Dermis blood vessel endothelial cell (primary cell): Measurements from ENCODE around the gene TMEM147. TPM values are rescaled to one million over a fixed set of nuclear protein-coding genes. Genes with fewer than 3 reads are reported as not detected.

Source experiments
- DNase-seq: peaks from one replicate; pipeline ENCODE4 v3.0.0; 2010
- total RNA-seq: library from RNA; depleted of rRNA; stranded (reverse); fragments of >200 nt; gene quantifications from 2 replicates; pipeline ENCODE4 v1.2.3, GENCODE V29; 2014

TMEM147 gene
- 57.4 and 68.8 TPM in 2 replicates for total RNA-seq

- DNase-seq = peak; percentile 86
These were observed at the start of gene TMEM147 for GRCh38 chr19:35545001-35545854. TSS of gene TMEM147 (plus strand) at chr19:35545626. CDS start at chr19:35545740, 114 bp downstream.

GRCh38 chr19:35497406-35497805 lies 48.0 kb upstream of the TMEM147 start:
- no peak for DNase-seq

DNA sequence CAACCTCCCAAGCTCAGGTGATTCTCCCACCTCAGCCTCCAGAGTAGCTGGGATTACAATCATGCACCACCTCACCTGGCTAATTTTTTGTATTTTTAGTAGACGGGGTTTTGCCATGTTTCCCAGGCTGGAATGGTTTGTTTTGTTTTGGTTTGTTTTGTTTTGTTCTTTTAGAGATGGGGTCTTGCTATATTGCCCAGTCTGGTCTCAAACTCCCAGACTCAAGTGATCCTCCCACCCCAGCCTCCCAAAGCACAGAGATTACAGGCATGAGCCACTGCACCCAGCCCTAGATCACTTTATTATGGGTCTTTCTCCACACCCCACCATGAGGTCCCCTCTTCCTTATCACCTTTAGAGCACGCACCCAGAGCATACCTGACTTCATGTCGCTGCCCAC lies 47.2 kb upstream of the TMEM147 start:
- no peak for DNase-seq

- no peak for DNase-seq
These were observed 46.4 kb upstream of the TMEM147 start for GRCh38 chr19:35498984-35499527.

DNA sequence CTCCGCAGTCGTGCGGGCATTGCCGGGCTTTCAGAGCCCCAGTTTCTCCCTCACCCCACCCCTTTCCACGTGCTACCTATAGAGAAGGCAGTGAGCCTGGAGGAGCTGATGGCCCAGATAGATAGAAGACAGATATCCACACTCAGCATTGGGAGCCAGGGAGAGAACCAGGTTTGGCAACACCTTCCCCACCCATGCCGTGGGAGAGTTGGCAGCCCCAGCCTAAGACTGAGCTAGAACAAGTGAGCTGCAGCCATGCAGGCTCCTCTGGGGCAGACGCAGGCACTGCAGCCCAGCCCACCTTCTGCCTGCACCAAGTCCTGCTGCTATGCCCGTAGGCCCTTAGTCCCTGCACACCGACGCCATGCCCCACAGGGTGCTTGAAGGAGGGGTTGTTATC lies 44.8 kb upstream of the TMEM147 start:
- no peak for DNase-seq

DNA sequence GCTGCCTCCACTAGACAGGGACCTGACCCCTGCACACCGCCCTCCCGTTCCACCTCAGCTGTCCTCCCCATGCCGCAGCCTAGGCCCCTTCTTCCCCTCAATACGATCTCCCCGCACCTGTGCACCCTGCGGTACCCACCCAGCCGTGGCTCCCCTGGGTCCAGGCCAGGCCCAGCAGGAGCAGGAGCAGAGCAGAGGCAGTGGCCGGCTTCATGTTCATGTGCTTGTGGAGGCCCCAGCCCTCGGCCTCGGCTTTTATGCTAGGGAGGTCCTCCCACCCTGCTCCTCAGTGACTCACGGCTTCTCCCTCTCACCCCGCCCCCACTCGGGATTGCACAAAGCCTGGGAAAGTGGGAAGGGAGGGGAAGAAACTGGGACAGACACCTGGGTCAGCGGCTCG lies 43.7 kb upstream of the TMEM147 start:
- DNase-seq = no peak

- no peak for DNase-seq
These were observed 42.7 kb upstream of the TMEM147 start for GRCh38 chr19:35502751-35503150.

DNA sequence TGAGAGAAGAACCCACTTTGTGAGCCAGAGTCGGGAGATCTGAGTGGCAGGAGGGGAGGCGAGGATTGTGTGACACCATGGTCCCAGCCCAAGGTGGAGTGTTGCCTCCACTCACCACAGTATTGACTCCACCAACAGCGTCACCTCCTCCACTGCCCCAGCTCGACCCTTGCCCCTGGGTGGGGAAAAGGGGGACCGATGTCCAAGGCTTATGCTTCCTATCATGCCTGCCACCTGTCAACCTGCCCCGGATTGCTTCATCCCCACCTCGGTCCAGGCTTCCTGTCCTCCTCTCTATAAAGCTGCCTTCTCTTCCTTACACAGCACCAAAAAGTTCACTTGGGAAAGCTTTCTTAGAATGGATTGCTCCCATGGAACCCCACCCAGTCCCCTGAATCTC lies 39.4 kb upstream of the TMEM147 start:
- DNase-seq = no peak

- DNase-seq = no peak
These were observed 37.9 kb upstream of the TMEM147 start for GRCh38 chr19:35507561-35507960.

DNA sequence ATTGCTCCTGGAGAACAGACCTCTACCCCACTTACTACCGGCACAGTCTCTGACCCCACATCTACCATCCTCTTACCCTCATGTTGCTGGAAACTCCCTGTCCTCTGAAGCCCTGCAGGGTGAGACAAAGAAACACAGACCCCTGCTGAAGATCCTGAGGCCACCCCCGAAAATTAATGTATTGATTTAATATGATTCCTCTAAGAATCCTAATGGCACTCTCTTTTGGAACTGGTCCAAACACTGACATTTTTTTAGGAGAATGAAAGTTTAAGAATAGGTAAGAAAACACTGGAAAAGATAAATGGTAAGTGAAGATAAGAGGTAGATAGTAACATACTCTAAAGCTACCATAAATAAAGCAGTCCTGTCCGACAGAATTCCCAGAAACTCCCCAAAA lies 37.3 kb upstream of the TMEM147 start:
- DNase-seq = no peak

GRCh38 chr19:35509018-35509652 lies 36.3 kb upstream of the TMEM147 start:
- no peak for DNase-seq

GRCh38 chr19:35509861-35510625 lies 35.4 kb upstream of the TMEM147 start:
- peak; percentile 57 for DNase-seq

DNA sequence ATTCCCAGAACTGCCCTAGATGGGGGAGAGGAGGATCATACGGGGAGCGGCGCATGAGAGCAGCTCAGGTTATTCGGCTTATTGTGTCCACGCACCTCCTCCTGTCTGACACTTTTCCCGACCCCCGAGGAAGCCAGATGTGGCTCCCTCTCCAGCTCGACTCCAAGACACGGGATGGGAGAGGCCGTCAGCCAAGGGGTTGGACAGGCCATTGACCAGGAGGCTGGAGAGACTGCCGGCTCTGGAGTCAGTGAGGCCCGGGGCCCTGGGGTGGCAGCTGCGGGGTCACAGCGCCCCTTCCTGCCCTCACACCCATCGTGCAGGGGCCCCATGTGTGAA lies 34.8 kb upstream of the TMEM147 start:
- no peak for DNase-seq

GRCh38 chr19:35511337-35511736 lies 34.1 kb upstream of the TMEM147 start:
- DNase-seq = no peak

DNA sequence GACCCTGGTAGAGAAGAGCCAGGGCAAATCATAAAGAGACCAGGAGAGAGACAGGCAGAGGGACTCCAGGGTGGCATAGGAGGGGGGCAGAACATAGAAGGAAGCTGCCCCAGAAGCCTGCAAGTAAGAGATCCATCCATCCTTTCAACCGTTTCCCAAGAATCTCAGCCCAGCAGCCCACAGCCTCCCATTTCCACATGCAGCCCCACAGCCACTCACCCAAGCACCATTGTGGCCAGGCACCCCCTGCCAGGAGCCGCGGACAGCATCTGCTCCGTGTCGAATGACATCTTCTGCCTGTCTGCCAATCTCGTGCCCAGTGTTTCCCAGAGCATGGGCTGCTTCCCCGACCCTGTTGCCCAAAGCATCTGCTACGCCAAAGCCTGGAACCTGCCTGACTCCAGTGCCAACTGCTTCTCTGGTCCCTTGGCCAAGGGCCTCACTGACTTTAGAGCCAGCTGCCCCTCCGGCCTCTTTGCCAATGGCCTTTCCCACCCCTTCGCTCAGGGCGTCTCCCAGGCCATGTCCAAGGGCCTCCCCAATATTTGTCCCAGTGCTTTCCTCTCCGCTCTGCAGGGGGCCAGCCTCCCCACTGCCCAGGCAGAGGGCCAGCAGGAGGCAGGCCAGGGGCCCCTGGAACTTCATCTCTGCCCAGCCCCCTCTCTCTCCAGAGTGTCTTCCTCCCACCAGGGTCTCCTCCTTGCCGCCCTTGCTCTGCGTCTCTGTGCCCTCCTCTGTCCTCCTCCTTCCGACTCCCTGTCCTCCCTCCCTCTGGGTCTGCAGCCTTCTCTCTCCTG lies 32.4 kb upstream of the TMEM147 start:
- DNase-seq = no peak

GRCh38 chr19:35513628-35514281 lies 31.7 kb upstream of the TMEM147 start, which contains the start of gene DMKN:
TSS of gene DMKN (minus strand) at chr19:35513649. CDS start at chr19:35513475, 174 bp downstream.
- DNase-seq = no peak

GRCh38 chr19:35514282-35514809 lies 31.1 kb upstream of the TMEM147 start:
- no peak for DNase-seq

DNA sequence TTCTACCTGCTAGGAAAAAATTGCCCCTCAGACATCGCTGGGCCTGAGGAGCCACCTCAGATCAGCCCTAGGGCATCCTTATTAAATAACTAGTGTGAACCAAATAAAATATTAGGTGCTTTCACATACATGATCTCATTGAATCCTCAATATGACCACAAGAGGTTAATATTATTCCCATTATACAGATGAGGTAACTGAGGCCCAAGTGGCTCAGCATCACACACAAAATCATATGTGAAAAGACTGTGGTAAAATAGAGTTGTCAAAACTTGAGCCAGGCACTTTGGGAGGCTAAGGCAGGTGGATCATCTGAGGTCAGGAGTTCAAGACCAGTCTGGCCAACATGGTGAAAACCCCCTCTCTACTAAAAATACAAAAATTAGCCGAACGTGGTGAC lies 29.1 kb upstream of the TMEM147 start:
- DNase-seq = no peak

GRCh38 chr19:35517342-35517741 lies 28.1 kb upstream of the TMEM147 start:
- no peak for DNase-seq

DNA sequence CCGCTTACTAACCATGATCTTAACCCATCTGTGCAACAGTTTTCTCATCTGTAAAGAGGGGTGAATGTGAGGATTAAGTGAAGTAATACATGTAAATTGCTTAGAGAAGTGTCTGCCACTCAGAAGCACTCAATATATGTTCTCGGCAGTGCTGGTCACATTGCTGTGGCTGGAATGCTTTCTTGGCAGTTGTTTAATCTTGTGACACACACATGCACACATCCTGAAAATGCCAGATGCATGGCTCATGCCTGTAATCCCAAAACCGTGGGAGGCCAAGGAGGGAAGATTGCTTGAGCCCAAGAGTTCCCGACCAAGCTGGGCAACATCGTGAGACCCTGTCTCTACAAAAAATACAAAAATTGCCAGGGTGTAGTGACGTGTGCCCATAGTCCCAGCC lies 27.1 kb upstream of the TMEM147 start:
- DNase-seq = peak; percentile 19

DNA sequence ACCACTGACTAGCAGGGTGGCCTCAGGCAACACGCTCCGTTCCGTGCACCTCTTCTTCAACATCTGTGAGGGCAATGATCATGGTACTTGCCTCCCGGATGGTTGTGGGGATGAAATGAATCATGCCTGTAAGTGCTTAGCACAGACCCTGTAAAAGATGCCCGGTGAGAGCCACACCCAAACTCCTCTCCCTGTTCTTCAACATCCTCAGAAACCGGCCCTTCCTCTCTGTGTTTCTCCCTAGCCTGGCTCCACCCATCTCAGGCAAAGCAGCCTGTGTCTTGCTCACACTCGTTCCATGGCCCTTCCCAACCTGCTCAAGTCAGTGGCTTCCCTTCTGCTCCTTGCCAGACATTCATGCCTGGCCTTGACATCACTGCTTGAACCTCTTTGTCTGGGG lies 26.1 kb upstream of the TMEM147 start:
- no peak for DNase-seq
